GM18517 (cell line): ENCODE results near the gene PLEKHG2.
A peak's percentile ranks its signal among the peaks of the same experiment; 100 is the strongest.
"Not testable (repeated sequence)": the region's sequence is repeated elsewhere in the genome, so short reads cannot be mapped to it uniquely, and the experiment has no call there.

Experiments used
- ATAC-seq: cut with Tn5 transposase; IDR thresholded peaks from one replicate; pipeline ENCODE4 v1.9.1; 2021; ENCODE audit warnings: mild to moderate bottlenecking, moderate library complexity; ENCODE audit not compliant: unreplicated experiment

The PLEKHG2 gene

DNA sequence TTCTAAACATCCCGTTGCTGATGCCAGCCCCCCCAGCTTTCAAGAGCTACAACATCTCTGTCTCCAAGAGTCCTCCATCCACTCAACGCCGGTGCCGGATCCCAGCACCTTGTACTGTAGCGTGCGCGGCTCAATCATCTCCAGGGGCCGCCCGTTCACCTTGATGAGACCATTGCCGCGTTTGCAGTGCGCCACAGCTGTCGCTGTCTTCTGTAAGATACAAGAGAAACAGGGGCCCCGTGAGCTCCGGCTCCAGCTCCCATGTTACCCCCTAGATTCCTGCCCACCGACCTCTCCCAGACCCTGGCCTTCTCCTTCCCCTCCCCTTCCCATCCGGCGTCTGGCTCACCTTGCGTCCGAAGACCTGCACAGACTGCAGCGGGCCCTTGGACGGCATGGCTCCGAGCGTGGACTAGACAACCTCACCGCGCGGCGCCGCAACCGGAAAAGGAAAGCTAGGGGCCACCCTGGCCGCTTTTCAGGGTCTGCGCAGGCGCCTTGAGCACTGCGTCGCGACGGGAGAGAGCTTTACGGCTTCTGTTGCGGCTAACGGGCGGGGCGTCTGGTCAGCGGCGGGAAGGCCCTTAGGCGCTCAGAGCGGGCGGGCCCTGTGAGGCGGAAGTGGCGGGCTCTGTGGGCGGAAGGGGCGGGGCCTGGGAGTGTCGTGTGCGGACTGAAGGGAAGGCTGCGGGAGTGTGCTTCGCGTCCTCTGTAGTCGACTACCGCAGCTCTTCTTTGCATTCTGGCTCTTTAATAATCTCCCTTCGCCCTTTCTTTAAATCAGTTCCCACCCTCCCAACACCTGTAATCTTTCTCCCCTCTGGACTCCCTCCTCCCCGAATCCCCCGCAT lies 23.3 kb downstream of the PLEKHG2 start, which contains the start of gene RPS16:
Gene RPS16, minus strand, starts transcription at position 451 of the 851 bp plus-strand sequence. Its CDS starts 54 bp downstream, at position 397.
- peak; percentile 54 for ATAC-seq

DNA sequence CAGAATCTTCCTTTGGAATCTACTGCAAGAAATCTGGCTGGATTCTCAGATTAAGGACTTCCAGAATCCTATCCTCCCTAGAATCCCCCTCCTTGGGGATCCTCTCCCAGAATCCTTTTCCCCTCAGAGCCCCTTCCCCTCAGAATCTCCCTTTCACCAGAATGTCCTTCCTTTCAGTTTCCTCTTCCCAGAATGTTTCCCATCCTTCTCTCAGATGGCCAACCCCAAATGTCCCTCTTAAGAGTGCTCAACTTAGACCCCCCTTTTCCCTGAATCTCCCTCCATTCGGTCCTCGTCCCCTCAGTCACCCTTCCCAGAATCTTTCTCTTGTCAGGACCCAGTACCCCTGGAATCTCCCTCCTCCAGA lies 23.9 kb downstream of the PLEKHG2 start:
- ATAC-seq: no peak

DNA sequence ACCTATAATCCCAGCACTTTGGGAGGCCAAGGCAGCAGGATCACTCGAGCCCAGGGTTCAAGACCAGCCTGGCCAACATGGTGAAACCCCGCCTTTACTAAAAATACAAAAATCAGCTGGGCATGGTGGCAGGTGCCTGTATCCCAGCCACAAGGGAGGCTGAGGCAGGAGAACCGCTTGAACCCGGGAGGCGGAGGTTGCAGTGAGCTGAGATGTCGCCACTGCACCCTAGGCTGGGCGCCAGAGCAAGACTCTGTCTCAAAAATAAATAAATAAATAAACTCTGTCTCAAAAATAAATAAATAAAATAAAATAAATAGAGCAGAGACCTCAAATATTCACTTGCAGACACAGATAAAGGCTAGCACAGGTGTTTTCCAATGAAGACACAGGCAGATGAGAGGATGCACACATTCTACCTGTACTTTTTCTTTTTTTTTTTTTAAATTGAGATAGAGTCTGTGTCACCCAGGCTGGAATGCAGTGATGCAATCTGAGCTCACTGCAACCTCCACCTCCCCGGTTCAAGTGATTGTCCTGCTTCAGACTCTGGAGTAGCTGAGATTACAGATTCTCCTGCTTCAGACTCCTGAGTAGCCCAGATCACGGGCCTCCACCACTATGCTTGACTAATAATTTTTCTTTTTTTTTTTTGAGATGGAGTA lies 25.9 kb downstream of the PLEKHG2 start:
- no peak for ATAC-seq

DNA sequence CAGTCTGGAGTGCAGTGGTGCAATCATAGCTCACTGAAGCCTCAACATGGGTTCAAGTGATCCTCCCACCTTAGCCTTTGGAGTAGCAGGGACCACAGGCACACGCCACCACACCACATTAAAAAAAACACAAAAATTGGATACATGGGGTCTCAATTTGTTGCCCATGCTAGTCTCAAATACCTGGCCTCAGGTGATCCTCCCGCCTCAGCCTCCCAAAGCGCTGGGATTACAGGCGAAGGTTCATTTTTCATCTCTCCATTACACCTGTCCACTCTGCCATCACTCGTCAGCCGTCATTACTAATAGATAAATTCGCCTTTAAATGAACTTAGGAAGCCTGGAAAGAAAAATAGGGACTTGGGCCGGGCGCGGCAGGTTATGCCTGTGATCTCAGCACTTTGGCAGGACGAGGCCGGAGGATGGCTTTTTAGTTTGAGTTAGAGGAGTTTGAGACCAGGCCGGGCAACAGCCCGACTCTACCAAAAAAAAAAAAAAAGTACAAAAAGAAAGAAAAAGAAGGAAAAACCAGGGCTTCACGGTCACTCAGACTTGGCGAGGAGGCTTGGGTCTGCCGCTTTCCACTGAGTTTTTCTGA lies 32.2 kb downstream of the PLEKHG2 start:
- no peak for ATAC-seq

GRCh38 chr19:39445196-39446111 lies 33.0 kb downstream of the PLEKHG2 start, which contains the start of gene SUPT5H:
Gene SUPT5H, plus strand, starts transcription at chr19:39445582. Its CDS starts 309 bp downstream, at chr19:39445891.
- ATAC-seq: peak; percentile 73

GRCh38 chr19:39446365-39447084 lies 34.1 kb downstream of the PLEKHG2 start:
- ATAC-seq: no peak

GRCh38 chr19:39448271-39448670 lies 35.8 kb downstream of the PLEKHG2 start:
- no peak for ATAC-seq

DNA sequence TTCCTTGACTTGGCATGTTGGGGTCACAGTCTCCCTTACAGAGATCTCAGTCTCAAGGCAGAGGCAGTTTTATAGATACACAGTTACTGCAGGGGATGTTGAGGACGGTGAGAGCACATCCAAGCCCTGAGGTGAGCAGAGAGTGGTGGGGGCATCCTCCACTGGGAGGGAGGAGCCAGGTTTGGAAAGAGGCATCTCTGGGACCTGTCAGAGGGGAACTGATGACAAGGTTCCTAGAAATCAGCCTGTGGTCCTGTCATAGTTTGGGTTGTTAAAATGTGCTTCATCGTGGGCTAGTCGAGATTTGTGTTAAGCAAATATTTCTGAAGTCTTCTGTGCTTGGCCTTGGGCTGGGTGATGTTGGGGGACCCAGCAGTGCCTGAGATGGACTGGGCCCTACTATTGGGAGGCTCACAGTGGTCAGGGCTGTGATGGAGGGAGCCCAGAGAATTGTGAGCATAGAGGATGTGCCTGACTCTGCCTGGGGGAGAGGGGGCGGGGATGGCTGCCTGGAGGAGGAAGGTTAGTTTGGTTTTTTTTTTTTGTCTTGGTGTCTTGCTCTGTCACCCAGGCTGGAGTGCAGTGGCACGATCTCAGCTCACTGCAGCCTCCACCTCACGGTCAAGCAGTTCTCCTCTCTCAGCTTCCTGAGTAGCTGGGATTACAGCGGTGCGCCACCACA lies 36.8 kb downstream of the PLEKHG2 start:
- ATAC-seq: no peak

- ATAC-seq: not testable (repeated sequence)
These were observed 38.8 kb downstream of the PLEKHG2 start for GRCh38 chr19:39451257-39451656.

DNA sequence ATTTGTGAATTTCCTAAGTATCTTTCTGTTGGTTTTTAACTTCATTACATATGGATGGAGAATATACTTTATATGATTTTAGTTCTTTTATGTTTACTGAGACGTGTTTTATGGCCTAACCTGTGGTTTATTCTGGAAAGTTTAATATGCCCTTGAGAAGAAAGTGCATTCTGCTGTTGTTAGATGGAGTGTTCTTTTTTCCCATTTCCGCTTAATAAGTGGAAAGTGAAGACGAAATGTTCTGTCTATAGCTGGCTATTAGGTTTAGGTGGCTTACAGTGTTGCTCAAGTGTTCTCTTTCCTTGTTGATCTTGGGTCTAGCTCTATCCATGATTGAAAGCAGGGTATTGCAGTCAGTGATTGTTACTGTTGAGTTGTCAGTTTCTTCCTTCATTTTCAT lies 50.9 kb downstream of the PLEKHG2 start:
- ATAC-seq: no peak

- no peak for ATAC-seq
These were observed 53.7 kb downstream of the PLEKHG2 start for GRCh38 chr19:39465956-39466747.

GRCh38 chr19:39467941-39468340 lies 55.5 kb downstream of the PLEKHG2 start:
- no peak for ATAC-seq

GRCh38 chr19:39469036-39469435 lies 56.6 kb downstream of the PLEKHG2 start:
- ATAC-seq: no peak

- no peak for ATAC-seq
These were observed 57.1 kb downstream of the PLEKHG2 start for GRCh38 chr19:39469567-39469966.

DNA sequence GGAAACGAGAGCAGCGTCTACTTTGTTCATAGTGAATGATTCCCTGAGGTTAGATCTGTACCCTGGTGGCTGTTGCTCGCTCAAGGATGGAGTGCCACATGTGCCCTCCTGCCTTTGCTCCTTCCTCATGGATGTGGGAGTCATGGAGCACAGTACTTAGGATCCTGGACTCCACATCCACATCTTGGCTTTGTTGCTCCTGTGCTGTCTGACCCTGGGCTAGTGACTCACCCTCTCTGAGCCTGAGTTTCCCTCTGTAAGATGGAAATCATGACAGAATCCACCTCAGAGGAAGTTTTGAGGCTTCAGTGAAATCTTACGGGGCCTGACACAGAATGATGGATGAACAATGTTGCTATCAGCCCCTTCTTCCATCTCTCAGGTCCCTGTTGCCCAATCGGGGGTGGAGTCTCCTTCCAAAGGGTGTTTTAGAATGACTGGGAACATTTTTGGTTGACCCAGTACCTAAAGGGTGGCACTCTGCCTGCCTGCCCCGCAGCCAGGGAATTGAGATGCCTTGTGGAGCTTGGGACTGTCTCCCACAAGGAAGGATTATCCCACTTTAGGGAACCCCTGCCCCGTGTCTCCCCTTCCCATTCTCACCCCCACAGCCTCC lies 58.4 kb downstream of the PLEKHG2 start:
- ATAC-seq: no peak

GRCh38 chr19:39471756-39472536 lies 59.5 kb downstream of the PLEKHG2 start:
- ATAC-seq: no peak

GRCh38 chr19:39472746-39473442 lies 60.4 kb downstream of the PLEKHG2 start:
- ATAC-seq: no peak
